H1 (cell line): ENCODE results near the gene MACROD2. TPM values are rescaled to one million over a fixed set of nuclear protein-coding genes. Genes with fewer than 3 reads are reported as not detected.

Source experiments
- CTCF ChIA-PET: fragments of 300-600 bp; sonication (Branson Sonifier 250); formaldehyde crosslinking; loops from one replicate; lab custom pipeline; 2021; ENCODE audit not compliant: partially characterized antibody; lab: Charles Lee
- POLR2A ChIA-PET: fragments of 300-600 bp; sonication (Branson Sonifier 250); formaldehyde crosslinking; loops from one replicate; lab custom pipeline; 2021; ENCODE audit warnings: inconsistent platforms; ENCODE audit not compliant: partially characterized antibody; lab: Charles Lee
- DNase-seq, 2 experiments: peaks; one replicate each; pipeline versions ENCODE4 v3.0.0 to v3.0.0-alpha.2; 2010 to 2022; ENCODE audit warnings: low spot score in 2 of 2, low read depth in 1 of 2, mixed read lengths in 1 of 2
- FAIRE-seq: peaks from 2 replicates; lab custom pipeline; 2011; peaks lifted over from hg19 to GRCh38; lab: Jason Lieb, UNC
- H2AFZ ChIP-seq: 2 replicates; pipeline ENCODE4 v1.8.1; 2012; ENCODE audit warnings: low read length, inconsistent platforms
- H2AK5ac ChIP-seq: 2 replicates; pipeline ENCODE4 v1.6.1; 2013; ENCODE audit warnings: low read depth, low read length
- H2BK120ac ChIP-seq: replicated peaks from 2 replicates; pipeline ENCODE3; 2013; ENCODE audit warnings: low read depth, low read length, inconsistent platforms
- H2BK12ac ChIP-seq: 2 replicates; pipeline ENCODE4 v1.6.1; 2013; ENCODE audit warnings: low read depth, low read length
- H2BK15ac ChIP-seq: 2 replicates; pipeline ENCODE4 v1.6.1; 2013; ENCODE audit warnings: low read length
- H2BK20ac ChIP-seq: 2 replicates; pipeline ENCODE4 v1.6.1; 2013; ENCODE audit warnings: low read length
- H2BK5ac ChIP-seq: 2 replicates; pipeline ENCODE4 v1.6.1; 2013; ENCODE audit warnings: low read depth, low read length
- H3K14ac ChIP-seq: 2 replicates; pipeline ENCODE4 v1.6.1; 2013; ENCODE audit warnings: inconsistent platforms; ENCODE audit not compliant: insufficient read length
- H3K18ac ChIP-seq: 2 replicates; pipeline ENCODE4 v1.6.1; 2013; ENCODE audit warnings: low read length; ENCODE audit errors: extremely low read depth
- H3K23ac ChIP-seq: 2 replicates; pipeline ENCODE4 v1.6.1; 2013; ENCODE audit warnings: inconsistent platforms; ENCODE audit not compliant: insufficient read length
- H3K23me2 ChIP-seq: 2 replicates; pipeline ENCODE4 v1.6.1; 2013; ENCODE audit warnings: low read depth, low read length
- H3K27ac ChIP-seq: 2 replicates; pipeline ENCODE4 v1.6.1; 2011; ENCODE audit warnings: low read depth, low read length, inconsistent platforms
- H3K27me3 ChIP-seq, 4 experiments: replicated peaks in 1 of 4; 1 replicate in 1 of 4; 2 replicates in 3 of 4; pipeline versions ENCODE4 v1.6.1 to v1.8.1; 2011 to 2013; ENCODE audit warnings: low read length in 3 of 4, mild to moderate bottlenecking in 3 of 4, inconsistent platforms in 2 of 4, mixed read lengths in 2 of 4, moderate library complexity in 1 of 4; ENCODE audit not compliant: control insufficient read depth in 3 of 4, insufficient read depth in 3 of 4; ENCODE audit errors: extremely low read depth in 1 of 4
- H3K36me3 ChIP-seq, 4 experiments: 2 replicates each; pipeline versions ENCODE4 v1.6.1 to v1.8.1; 2011 to 2013; ENCODE audit warnings: mild to moderate bottlenecking in 4 of 4, low read length in 3 of 4, moderate library complexity in 2 of 4, control low read depth in 1 of 4, inconsistent platforms in 1 of 4; ENCODE audit not compliant: insufficient read depth in 4 of 4, control insufficient read depth in 2 of 4
- H3K4ac ChIP-seq: replicated peaks from 2 replicates; pipeline ENCODE3; 2013; ENCODE audit warnings: low read length, low read depth, mixed read lengths, inconsistent platforms; ENCODE audit not compliant: insufficient read length
- H3K4me1 ChIP-seq, 4 experiments: replicated peaks in 1 of 4; 1 replicate in 1 of 4; 2 replicates in 3 of 4; pipeline versions ENCODE4 v1.6.1 to v1.8.1; 2011 to 2013; ENCODE audit warnings: low read length in 3 of 4, inconsistent platforms in 2 of 4, mixed read lengths in 1 of 4; ENCODE audit not compliant: insufficient read depth in 4 of 4, control insufficient read depth in 3 of 4
- H3K4me2 ChIP-seq, 2 experiments: 2 replicates each; pipeline versions ENCODE4 v1.6.1 to v1.8.1; 2011 to 2013; ENCODE audit warnings: low read depth in 2 of 2, low read length in 2 of 2, control low read depth in 1 of 2, inconsistent platforms in 1 of 2, mild to moderate bottlenecking in 1 of 2; ENCODE audit not compliant: insufficient read depth in 1 of 2
- H3K4me3 ChIP-seq, 4 experiments: fragments of 200-600, 300-600 bp in 1 of 4; sonication (generic), shearing (Covaris generic), sonication (Bioruptor Twin) in 1 of 4; 2 replicates each; pipeline versions ENCODE4 v1.5.1 to v1.8.1; 2011 to 2016; ENCODE audit warnings: low read length in 4 of 4, low read depth in 3 of 4, control low read depth in 2 of 4, inconsistent platforms in 2 of 4, mild to moderate bottlenecking in 2 of 4, mixed read lengths in 1 of 4, moderate library complexity in 1 of 4; ENCODE audit not compliant: insufficient read depth in 2 of 4; ENCODE audit errors: extremely low read depth in 1 of 4
- H3K56ac ChIP-seq: replicated peaks from 2 replicates; pipeline ENCODE3; 2013; ENCODE audit warnings: low read depth, mild to moderate bottlenecking, mixed read lengths, low read length, inconsistent platforms; ENCODE audit not compliant: insufficient read length
- H3K79me1 ChIP-seq: 2 replicates; pipeline ENCODE4 v1.6.1; 2013; ENCODE audit warnings: low read depth, low read length, control low read depth
- H3K79me2 ChIP-seq, 2 experiments: 2 replicates each; pipeline versions ENCODE4 v1.6.1 to v1.8.1; 2012 to 2013; ENCODE audit warnings: low read length in 2 of 2, mild to moderate bottlenecking in 2 of 2, inconsistent platforms in 1 of 2; ENCODE audit not compliant: insufficient read depth in 2 of 2, control insufficient read depth in 1 of 2
- H3K9ac ChIP-seq, 4 experiments: replicated peaks in 1 of 4; 1 replicate in 1 of 4; 2 replicates in 3 of 4; pipeline versions ENCODE4 v1.6.1 to v1.8.1; 2011 to 2013; ENCODE audit warnings: low read depth in 3 of 4, low read length in 3 of 4, control low read depth in 2 of 4, mild to moderate bottlenecking in 2 of 4, moderate library complexity in 2 of 4, inconsistent platforms in 1 of 4; ENCODE audit errors: extremely low read depth in 1 of 4
- H3K9me3 ChIP-seq, 2 experiments: 2 replicates each; pipeline versions ENCODE4 v1.6.1 to v1.8.1; 2012 to 2013; ENCODE audit warnings: mild to moderate bottlenecking in 2 of 2, moderate library complexity in 2 of 2, control low read depth in 1 of 2, inconsistent platforms in 1 of 2, low read depth in 1 of 2, low read length in 1 of 2, mixed read lengths in 1 of 2; ENCODE audit not compliant: insufficient read depth in 2 of 2
- H4K20me1 ChIP-seq, 2 experiments: replicated peaks in 1 of 2; 2 replicates each; pipeline versions ENCODE3 to v1.8.1; 2011 to 2013; ENCODE audit warnings: inconsistent platforms in 2 of 2, low read length in 2 of 2, mild to moderate bottlenecking in 1 of 2; ENCODE audit not compliant: insufficient read depth in 2 of 2, control insufficient read depth in 1 of 2
- H4K5ac ChIP-seq: 2 replicates; pipeline ENCODE4 v1.6.1; 2013; ENCODE audit warnings: low read length, low read depth, mixed read lengths, inconsistent platforms; ENCODE audit not compliant: insufficient read length
- H4K8ac ChIP-seq: 2 replicates; pipeline ENCODE4 v1.8.0; 2013; ENCODE audit warnings: mild to moderate bottlenecking, moderate library complexity, low read length, inconsistent platforms; ENCODE audit not compliant: insufficient read depth; ENCODE audit errors: extremely low read depth
- H4K91ac ChIP-seq: replicated peaks from 2 replicates; pipeline ENCODE3; 2013; ENCODE audit warnings: low read length, mixed read lengths, inconsistent platforms; ENCODE audit not compliant: insufficient read length
- ATF2 ChIP-seq: IDR thresholded peaks from 2 replicates; pipeline ENCODE4 v1.6.1; 2012; ENCODE audit warnings: low read length, inconsistent platforms
- ATF3 ChIP-seq: IDR thresholded peaks from 2 replicates; pipeline ENCODE4 v1.6.1; 2011; ENCODE audit warnings: low read depth, mild to moderate bottlenecking, low read length; ENCODE audit not compliant: insufficient read depth
- CBX5 ChIP-seq: fragments of 300-800, 300-1000 bp; sonication (generic); IDR thresholded peaks from 2 replicates; pipeline ENCODE4 v1.7.1; 2016; ENCODE audit warnings: antibody characterized with exemption, low read length, low read depth
- CBX8 ChIP-seq: fragments of 300-800, 300-1000 bp; sonication (generic); IDR thresholded peaks from 2 replicates; pipeline ENCODE4 v1.7.1; 2016; ENCODE audit warnings: low read depth, low read length, borderline replicate concordance
- CHD2 ChIP-seq: IDR thresholded peaks from 2 replicates; pipeline ENCODE4 v1.6.1; 2012; ENCODE audit warnings: low read length, improper control_type of control experiment
- CTBP2 ChIP-seq: IDR thresholded peaks from 2 replicates; pipeline ENCODE4 v1.7.0; 2011; ENCODE audit warnings: borderline replicate concordance, mild to moderate bottlenecking, moderate library complexity, mixed read lengths, low read length; ENCODE audit not compliant: insufficient read depth, insufficient read length
- NANOG ChIP-seq: IDR thresholded peaks from 2 replicates; pipeline ENCODE4 v1.6.1; 2011; ENCODE audit warnings: low read length, low read depth, mild to moderate bottlenecking, inconsistent platforms; ENCODE audit not compliant: insufficient read depth, poor library complexity, severe bottlenecking
- POU5F1 ChIP-seq: IDR thresholded peaks from 2 replicates; pipeline ENCODE4 v1.6.1; 2011; ENCODE audit warnings: low read depth, mild to moderate bottlenecking, low read length, moderate library complexity
- SRF ChIP-seq: IDR thresholded peaks from 2 replicates; pipeline ENCODE4 v1.6.1; 2011; ENCODE audit warnings: mild to moderate bottlenecking, low read depth, low read length, moderate library complexity
- TEAD4 ChIP-seq: IDR thresholded peaks from 2 replicates; pipeline ENCODE4 v1.6.1; 2012; ENCODE audit warnings: low read depth, low read length, inconsistent platforms, mixed read lengths
- USF2 ChIP-seq: IDR thresholded peaks from 2 replicates; pipeline ENCODE4 v1.6.1; 2011; ENCODE audit warnings: low read length, improper control_type of control experiment
- WGBS, 2 experiments: shearing (Covaris generic) in 1 of 2; methylation state at CpG; one replicate each; pipeline versions ENCODE4 v1.1.6 to v1.1.7; 2013 to 2015; ENCODE audit warnings: low lambda C conversion rate in 2 of 2, mixed read lengths in 2 of 2, inconsistent platforms in 1 of 2, low coverage in 1 of 2, missing lambda C conversion rate in 1 of 2; ENCODE audit not compliant: insufficient replicate concordance in 2 of 2, insufficient coverage in 1 of 2, insufficient read length in 1 of 2; ENCODE audit errors: extremely low coverage in 1 of 2, missing lambda C conversion rate in 1 of 2; 5-methylcytosine and 5-hydroxymethylcytosine counted together
- polyA plus RNA-seq, 7 experiments: library from polyadenylated mRNA; depleted of rRNA in 3 of 7; stranded (reverse) in 5 of 7; unstranded in 2 of 7; fragments of >200 nt in 5 of 7; fragments of 200-250 nt in 2 of 7; gene quantifications; 1 replicate in 5 of 7; 2 replicates in 1 of 7; 4 replicates in 1 of 7; pipeline versions ENCODE4 v1.2.1 to v1.2.3, GENCODE V29; 2011 to 2013; ENCODE audit warnings: missing spikeins in 2 of 7, mixed read lengths in 2 of 7
- total RNA-seq: library from RNA; stranded (reverse); fragmentation: NEBNext Ultra II Directional; extraction: Animal tissue kit (Norgen Biotek cat#: 25700); gene quantifications from 2 replicates; pipeline ENCODE4 v1.2.1, GENCODE V29; 2021

The MACROD2 gene
- total and polyA plus RNA-seq, 2 of the 8 experiments (the other 6 are each of a cell fraction or from before 2014, with no cell fraction given): 0.70 to 3.9 TPM

GRCh38 chr20:15195378-15195777, 1200.1 kb downstream of the MACROD2 start:
- FAIRE-seq: no peak
- no peak overlapping the region for H2BK12ac ChIP-seq
- no peak for TF ChIP-seq CBX8
- TF ChIP-seq POU5F1: no peak
- TF ChIP-seq SRF: no peak
- TF ChIP-seq CTBP2: no peak
- no peak for TF ChIP-seq USF2
- TF ChIP-seq ATF2: no peak
- TF ChIP-seq CBX5: no peak
- no peak for TF ChIP-seq NANOG
- TF ChIP-seq TEAD4: no peak
- TF ChIP-seq ATF3: no peak
- TF ChIP-seq CHD2: no peak

More at GRCh38 chr20:15195378-15195777, 1200.1 kb downstream of the MACROD2 start:
- Histone ChIP-seq H2BK120ac (no peak overlapping the region), H3K9ac (no peak overlapping the region), H2BK5ac (no peak overlapping the region), H3K79me2 (no peaks in the 10 kb centered on the region), H3K4me3 (no peak overlapping the region), H4K8ac (no peak overlapping the region), H3K18ac (no peak overlapping the region), H4K20me1 (no peaks in the 10 kb centered on the region), H3K27ac (no peak overlapping the region), H2BK20ac (no peak overlapping the region), H3K14ac (no peak overlapping the region), H4K91ac (no peak overlapping the region), H3K27me3 (no peaks in the 10 kb centered on the region), H3K4me1 (peaks cover 0 to 4% (median 0%) of the 10 kb centered on the region in 4 experiments; a peak in 2 of 7 replicates), H3K56ac (no peak overlapping the region), H4K5ac (no peak overlapping the region), H3K36me3 (no peaks in the 10 kb centered on the region), H3K9me3 (no peaks in the 10 kb centered on the region), H3K79me1 (no peaks in the 10 kb centered on the region), H3K23me2 (no peaks in the 10 kb centered on the region), H3K23ac (no peak overlapping the region), H3K4me2 (no peak overlapping the region), H3K4ac (no peak overlapping the region), H2AFZ (no peak overlapping the region), H2BK15ac (no peak overlapping the region), H2AK5ac (no peak overlapping the region)
- 96% methylated on average over 4 of the region's 4 CpGs; no CpG with 5 or more reads in 1 of the 2 experiments for WGBS, 2 experiments
- CTCF ChIA-PET: no interaction called here
- POLR2A ChIA-PET: no interaction called here
- DNase-seq: no peak
